Left renal pelvis (tissue), 4 donors: ENCODE results near the gene PDZRN4. TPM values are rescaled to one million over a fixed set of nuclear protein-coding genes. Genes with fewer than 3 reads are reported as not detected.

Experiments
- DNase-seq, 4 donors: peaks; one replicate each; pipeline ENCODE4 v3.0.0-alpha.2; 2013; ENCODE audit warnings: low read depth in 4 of 4, low spot score in 3 of 4
- polyA plus RNA-seq, 4 donors: library from polyadenylated mRNA; unstranded; fragments of 120-200 nt; gene quantifications; one replicate each; pipeline ENCODE4 v1.2.1, GENCODE V29; 2013; ENCODE audit not compliant: insufficient read length in 4 of 4

Gene PDZRN4
- polyA plus RNA-seq, 4 donors: 3.1 to 9.0 (median 6.6) TPM

DNA sequence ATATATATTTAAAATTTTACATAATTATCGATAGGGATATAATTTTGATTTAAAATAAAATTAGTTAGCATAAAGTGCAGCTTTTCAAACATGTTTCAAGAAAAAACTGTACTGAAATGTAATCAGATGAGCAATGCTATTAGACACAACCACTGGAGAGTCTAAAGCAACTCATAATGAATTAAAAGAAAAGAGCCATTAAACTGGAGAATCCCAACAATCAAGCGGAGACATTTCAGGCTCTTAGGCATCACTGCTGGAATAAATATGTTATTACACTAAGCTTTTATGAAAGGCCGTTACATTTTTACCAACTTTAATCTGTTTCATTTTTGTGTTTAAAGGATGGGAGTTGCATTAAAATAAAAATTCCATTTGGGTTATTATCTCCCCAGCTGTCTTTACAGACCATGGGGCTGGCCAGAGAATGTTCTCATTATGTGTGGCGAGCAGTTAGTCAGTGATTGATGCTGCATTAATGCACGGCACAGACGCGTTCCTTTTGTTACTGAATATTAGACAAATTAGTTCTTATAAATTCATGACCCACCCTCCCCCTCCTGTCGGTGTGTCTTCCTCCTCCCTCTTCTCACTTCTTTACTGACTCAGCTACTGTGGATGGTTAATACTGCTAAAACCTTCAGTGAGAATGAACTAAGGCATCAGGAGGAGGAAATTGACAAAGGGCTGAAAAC is 156.8 kb downstream of the PDZRN4 start:
- DNase-seq: no peak

DNA sequence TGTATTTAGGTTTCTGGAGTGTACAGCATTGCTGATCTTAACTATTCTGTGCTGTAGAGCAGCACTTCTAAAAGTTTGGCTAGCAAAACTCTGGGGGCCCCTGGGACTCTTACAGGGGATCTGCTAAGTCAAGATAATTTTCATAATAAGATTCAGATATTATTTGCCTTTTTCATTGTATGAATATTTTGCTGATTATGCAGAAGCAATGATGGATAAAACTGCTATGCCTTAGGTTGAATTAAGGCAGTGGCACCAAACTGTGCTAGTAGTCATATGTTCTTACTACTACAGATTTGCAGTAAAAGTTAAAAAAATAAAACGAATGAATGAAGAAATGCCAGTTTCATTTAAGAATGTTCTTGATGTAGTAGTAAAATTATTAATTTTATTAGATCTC is 160.1 kb downstream of the PDZRN4 start:
- no peak for DNase-seq

DNA sequence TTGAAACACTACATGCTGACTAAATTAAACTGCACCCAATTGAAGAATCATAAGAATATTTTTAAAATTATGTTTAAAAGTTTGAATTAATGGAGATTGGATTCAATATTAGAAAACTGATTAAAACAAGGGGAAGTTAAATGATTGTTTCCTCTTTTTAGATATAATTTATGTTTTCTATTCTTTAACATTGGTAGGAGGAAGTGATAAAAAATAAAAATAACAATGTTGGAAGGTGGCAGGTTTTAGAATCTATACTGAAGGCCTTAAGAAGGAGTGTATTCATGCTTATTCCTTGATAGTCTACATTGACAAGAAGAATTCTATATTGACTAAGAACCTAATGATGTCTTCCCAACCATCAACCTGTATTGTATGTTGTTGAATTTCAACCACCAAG is 168.1 kb downstream of the PDZRN4 start:
- no peak for DNase-seq

DNA sequence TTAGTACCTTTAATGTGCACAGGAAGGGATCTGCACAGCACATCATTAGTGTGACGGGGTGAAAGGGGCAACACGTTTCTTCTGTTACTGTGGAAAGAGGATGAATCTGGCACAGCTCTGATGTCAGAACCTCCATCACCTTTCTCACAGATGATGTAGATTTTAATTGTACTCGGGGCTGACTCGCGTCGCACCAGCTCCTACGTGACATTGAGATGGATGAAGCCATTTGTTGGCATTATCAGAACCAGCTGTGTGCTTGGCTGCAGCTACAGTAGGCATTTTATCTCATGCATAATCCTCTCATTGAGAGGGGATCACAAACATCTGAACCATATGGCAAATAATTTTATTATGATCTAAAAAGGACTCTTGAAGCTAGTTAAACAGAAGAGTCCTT is 173.6 kb downstream of the PDZRN4 start:
- peak in 1 of 4 donors; percentile 20 for DNase-seq

DNA sequence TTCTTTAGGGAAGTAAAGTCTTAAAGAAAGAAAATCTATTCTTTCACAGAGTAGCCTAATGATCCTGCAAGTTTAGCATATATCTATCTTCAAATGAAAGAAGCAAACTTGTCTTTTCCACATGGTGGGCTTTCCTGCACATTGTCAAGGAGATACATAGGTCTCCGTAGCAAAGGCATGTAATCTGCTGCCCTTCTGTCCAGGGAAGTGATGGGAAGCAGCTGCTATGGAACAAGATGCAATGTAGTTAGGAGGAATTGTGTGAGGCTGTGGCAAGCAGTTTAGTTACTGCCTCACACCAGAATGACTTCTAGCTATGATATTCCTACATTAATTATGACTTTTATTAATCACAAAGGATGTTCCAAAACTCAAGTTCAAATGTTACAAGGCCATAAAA is 174.4 kb downstream of the PDZRN4 start:
- peak in 2 of 4 donors; percentile 12 to 28 for DNase-seq

DNA sequence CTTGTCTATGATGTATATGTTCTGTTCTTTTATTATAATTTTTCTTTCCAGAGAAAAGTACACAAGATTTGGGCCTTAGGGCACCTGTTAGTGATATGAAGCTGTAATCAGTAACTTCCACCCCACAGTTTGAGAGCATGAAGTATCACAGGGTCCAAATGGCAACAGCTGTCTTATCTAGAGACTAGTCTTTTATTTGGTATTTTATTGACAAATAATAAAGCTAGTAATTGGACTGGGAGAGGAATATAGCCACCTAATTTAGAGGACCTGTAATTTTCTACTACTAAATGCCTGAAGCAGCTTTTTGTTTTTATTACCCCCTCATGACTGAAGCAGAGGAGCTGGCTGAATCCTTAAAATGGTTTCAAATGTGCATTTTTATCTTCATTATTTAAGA is 174.8 kb downstream of the PDZRN4 start:
- DNase-seq: no peak

DNA sequence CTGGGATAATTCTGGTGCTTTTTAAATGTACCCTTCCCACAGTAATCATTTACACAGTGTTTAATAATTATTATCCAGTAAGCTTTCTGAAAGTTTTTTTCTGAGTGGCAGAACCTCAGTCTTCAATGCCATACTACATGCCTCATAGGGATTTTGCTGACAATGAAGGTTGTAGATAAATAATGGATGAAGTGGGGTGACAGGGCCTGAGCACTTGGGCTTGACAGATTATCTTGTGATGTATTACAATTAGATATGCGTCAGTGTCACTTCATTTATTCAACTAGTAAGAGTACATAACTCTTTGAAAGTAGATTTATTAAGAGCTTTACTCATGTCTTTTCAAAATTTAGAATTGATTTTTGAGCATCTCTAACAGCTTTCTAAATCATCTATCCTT is 176.1 kb downstream of the PDZRN4 start:
- no peak for DNase-seq

DNA sequence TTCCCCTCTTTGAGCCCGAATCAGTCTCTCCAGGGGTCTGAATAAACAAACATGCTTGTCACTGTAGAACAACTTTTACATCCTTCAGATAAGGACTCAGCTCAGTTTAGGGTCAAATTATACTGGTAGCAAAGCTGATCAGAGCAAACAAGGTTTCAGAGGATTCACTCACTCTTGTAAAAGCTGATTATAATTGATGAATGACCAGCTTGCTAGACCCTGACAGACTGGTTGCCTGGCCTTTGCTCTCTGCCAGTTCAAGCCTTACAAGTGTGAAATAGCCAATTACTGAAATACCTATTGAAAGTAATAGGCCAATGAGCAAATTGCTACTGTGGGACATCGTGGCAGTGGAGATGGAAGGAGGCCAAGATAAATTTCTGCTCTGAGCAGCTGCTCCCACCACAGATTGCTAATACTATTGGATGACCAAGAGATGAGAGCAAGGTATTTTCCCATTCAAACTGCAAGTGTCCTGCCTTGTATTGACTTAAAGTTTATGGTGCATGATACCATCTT is 177.6 kb downstream of the PDZRN4 start:
- peak in 1 of 4 donors; percentile 20 for DNase-seq

DNA sequence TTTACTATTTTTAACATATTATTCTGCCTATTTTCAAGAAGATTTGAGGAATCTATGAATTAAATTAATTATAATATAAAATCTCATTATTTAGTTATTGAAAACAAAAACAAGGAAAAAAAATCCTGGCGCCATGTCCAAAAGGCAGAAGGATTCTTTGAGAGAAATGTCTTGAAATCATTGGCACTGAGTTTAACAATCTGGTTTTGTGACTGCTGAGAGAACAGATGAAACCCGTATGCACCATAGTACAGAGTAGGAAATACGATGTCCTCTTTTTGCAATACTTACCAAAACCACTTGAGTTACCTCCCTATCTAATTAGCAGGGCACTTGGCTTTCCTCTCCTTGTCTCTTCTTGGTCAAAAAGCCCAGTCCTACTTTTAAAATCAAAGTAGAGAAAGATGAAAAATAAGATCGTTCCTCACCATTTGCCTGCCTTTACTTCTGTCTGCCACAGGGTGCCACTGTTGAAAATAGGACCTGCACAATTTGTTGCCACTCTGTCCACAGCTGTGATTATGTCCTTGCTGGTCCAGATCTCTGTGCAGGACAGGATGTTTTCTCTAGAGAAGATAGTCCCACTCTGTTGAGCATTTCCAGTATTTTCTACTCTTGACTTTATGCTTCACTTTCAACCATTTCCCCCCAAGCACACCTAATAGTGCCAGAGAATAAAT is 179.7 kb downstream of the PDZRN4 start:
- no peak for DNase-seq

DNA sequence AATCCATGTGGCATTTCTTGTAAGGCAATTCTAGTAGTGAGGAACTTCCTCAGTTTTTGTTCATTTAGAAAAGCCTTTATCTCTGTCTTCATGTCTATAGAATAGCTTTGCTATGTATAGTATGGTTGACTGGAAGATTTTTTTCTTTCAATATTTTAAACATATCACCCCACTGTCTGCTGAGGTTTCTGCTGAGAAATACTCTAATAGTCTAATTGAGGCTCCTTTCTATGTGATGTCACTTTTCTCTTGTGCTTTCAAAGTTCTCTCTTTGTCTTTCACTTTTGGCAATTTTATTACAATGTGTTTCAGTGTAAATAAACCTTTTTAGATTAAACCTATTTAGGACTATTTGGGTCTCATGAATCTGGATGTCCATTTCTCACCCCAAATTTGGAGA is 192.8 kb downstream of the PDZRN4 start:
- no peak for DNase-seq

DNA sequence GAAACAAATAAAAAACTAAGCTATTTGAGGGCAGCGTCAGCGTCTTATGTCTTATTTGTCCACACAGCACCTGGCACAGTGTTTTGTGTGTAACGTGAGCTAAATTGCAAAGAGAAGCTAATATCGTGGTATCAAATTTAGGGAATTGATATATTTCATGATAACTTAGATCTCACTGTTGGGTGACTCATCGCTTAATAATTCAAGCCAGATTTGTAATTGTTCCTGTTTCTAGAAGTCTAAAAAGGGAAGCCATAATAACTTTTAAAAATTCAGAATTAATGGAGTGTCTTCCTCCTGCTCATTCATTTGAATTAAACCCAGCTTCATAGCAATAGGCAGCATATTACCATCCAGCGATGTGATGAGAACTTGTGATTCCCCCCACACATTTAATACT is 214.7 kb downstream of the PDZRN4 start:
- DNase-seq: no peak

DNA sequence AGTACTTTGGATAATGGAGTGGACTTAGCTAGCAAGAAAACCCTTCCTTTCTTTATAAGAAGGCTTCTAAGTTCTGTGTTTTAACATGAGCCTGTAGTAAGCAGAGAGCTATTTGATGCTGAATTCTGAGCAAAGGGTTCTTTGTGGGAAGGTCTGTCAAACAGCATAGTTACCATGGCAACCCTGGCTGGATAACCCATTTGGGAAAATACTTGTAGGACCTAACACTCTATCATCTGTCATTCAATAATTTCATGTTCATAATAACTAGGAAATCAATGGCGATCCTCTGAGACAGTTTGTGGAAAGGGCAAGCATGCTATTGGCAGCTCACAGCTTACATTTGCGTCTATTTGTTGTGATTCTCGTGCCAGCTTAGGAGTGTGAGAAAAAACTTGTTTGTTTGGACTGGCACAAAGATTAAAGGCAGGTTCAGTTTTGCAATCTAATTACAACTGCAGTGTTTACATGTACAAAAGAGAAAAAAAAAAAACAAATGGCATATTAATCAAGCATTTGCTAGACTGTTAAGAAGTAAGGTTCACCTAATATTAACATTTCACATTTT is 219.2 kb downstream of the PDZRN4 start:
- no peak for DNase-seq

DNA sequence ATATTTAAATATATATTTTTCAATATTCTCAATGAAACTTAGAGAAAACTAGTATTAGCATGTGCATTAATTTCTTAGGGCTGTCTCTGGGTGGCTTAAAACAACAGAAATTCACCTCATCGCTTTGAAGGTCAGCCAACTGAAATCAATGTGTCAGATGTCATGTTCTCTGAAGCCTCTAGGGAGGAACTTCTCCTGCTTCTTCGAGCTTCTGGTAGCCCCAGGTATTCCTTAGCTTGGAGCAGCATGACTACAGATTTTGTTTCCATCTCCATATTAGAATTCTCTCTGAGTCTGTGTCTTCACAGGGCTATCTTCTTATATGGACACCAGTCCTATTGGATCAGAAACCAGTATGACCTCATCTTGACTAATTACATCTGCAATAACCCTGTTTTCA is 221.5 kb downstream of the PDZRN4 start:
- no peak for DNase-seq

DNA sequence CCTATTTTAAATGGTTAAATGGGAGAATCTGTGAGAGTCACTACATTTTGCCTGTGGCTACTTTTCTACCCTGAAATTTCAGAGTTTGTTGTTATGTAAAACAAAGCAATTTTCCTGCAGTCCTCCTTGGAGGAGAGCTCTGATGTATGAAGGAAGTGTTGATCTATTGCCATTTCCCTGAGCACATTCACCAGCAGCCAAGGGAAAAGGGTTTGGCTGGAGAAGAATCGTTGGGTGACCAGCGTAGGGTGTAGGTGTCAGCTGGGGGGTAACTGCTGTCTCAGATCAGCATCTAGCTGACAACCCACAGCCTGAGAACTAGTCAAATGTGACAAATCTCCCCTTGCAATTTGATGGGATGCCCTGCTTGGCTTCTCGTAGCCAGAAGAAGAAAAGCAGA is 230.5 kb downstream of the PDZRN4 start:
- DNase-seq: no peak

DNA sequence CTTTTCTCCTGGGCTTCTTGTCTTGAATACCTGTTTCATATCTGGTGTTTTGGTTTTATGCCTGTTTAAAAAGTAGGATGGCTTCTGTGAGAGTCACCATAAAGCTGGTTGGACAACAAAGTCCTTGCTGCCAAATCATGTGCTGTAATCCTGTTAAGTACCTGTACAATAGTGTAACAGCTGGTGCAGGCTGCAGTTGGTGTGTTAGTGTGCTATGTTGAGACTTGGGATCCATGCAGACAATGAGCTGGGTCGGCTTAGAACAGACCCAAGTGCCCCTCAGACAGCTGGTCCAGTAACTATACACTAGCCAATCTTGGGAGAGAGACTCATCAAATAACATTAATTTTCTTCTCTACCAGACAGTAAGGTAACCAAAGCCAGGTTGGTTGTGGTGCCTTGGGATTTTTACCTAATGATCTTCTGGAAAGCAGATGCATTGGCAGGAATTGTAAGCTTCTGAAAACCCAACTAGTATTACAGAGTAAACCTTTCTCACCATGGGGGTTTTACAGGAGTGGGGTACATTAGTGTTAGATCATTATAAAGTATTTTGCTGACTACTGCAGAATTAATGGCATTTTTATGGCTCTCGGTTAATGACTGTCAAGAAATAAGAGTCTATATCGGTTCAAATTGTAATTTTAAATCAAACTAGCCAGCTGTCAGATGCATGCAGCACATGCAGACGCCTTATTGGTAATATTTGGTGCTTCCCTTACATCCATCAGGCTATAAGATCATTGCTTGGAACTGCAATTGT is 231.2 kb downstream of the PDZRN4 start:
- DNase-seq: no peak

DNA sequence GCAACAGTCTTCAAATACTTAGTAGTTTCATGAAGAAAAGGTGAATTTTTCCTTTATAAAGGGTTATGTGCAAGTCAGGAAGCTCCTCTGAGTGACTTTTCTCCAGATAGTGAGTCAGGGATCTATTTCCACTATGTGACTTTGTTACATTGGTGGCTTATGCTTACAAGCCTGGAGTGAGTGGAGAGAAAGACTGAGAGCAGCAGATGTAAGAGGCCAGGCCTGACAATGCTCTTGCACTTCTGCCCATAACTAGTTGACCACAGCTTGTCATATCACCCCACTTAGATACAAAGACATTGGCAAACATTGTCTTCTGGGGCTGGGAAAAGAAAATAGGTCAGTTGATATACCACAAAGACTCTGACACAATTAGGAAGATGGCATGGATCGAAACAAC is 236.5 kb downstream of the PDZRN4 start:
- no peak for DNase-seq

DNA sequence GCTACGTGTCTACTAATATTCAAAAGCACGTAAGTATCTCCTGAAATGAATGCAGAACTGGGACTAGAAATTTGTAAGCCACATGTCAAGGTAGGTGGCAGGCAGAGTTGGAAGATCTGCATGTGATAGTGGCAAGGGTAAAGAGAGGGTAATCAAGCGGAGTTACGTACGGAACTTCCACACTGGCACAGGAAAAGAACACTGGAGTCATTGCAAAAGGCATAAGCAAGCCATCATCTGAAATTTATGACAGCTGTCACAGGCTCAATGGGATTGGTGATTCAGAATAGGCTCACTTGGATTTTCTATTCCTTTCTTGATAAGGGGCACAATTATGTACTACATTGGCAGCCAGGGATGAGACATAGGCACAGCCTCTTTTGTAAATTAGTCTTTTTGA is 245.3 kb downstream of the PDZRN4 start:
- DNase-seq: no peak

DNA sequence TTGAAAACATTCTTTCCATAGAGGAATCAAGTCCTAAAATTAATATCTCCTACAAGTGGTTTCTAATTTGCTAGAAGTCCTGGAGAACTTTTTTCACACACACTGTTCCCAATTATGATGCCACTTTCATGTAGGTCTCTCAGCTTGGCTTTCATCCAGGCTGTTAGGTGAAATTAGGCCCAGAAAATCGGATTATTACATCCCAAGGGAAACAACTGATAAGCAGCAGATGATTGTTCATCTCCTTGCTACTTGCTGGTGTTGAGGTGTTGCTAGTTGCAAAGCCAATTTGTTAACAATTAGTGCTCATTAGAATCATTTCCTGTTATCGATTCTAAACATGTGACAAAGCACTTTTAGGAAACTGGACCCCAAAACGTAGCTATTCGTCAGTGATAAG is 248.0 kb downstream of the PDZRN4 start:
- DNase-seq: no peak

DNA sequence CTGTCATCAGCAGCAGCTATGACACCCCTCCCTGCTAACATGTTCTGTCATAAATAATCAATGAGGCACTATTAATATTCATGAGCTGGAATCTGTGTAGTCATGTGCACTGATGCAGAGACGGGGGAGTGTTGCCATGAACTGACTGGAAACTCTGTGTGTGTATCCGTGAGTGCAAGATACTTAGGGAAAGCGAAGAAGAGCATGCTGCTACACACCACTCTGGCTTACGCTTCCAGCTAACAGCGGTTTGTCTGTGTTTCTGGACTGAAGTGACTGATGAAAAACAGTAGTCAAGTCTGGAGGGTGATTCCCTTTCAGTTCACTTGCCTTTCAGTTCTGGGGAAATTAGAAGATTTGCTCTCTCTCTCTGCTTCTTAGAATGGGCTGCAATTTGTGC is 249.4 kb downstream of the PDZRN4 start:
- DNase-seq: peak in 3 of 4 donors; percentile 8 to 22 (median 20)

DNA sequence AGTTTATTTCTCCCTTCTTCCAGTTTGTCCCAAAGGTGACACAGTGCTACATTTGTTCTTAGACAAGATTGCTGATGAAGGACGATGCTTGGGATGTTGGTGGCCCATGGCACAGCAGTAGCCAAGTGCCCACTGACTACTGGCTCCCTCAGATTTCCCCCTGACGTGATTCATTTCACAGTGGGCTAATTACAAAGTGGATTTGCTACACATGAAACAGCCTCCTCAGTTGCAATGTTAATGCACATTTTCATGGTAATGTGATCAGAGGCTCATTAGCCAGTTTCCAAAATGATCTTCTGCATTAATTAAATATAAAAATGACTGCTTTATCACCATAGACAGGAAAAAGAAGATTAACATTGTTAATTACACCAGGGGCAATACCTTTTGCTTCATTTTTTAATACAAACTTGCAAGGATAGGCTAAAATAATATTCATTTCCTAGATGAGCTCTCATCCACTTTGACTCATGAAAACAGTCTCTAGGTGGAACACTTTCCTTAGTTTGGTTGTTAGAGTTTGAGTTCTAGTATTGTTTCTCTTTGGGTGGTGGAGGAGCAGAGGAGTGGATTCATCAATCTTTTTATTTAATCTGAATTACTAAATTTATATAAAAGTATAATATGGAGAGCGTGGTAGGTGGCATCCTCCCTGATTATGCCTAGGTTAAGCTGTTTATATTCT is 250.9 kb downstream of the PDZRN4 start:
- DNase-seq: no peak

DNA sequence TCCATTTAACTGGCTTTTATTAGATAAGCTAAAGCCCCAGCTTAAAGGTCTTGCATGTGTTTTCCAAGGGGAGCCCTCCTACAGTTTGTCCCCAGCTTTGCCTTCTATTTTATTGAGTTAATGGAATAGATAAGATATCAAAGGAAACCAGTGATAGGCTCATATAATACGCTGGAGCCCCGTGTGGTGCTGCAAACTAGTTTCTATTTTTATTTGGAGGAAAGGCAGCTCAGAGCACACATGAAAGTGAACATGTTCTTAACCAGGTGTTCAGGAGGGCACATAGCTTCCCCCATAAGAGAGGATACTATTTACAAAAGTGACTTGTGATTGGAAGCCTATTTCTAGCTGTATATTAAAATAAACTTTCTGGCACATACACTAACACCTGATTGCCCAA is 251.7 kb downstream of the PDZRN4 start:
- no peak for DNase-seq
